HG03520 (cell line): ENCODE measurements around the gene ADCYAP1.
"Not testable (repeated sequence)": the region's sequence is repeated elsewhere in the genome, so short reads cannot be mapped to it uniquely, and the experiment has no call there.

Experiments
- ATAC-seq: cut with Tn5 transposase; IDR thresholded peaks from one replicate; pipeline ENCODE4 v1.9.1; 2021; ENCODE audit warnings: mild to moderate bottlenecking, moderate library complexity; ENCODE audit not compliant: unreplicated experiment

Gene ADCYAP1

GRCh38 chr18:904218-905090 is at the start of gene ADCYAP1:
TSS of gene ADCYAP1 (plus strand) at chr18:904871. CDS start at chr18:905387, 516 bp downstream.
- no peak for ATAC-seq

GRCh38 chr18:857986-858385 is 46.7 kb upstream of the ADCYAP1 start:
- no peak for ATAC-seq

- ATAC-seq, result peak; percentile 81
Measured at GRCh38 chr18:864872-865273, 39.8 kb upstream of the ADCYAP1 start.

DNA sequence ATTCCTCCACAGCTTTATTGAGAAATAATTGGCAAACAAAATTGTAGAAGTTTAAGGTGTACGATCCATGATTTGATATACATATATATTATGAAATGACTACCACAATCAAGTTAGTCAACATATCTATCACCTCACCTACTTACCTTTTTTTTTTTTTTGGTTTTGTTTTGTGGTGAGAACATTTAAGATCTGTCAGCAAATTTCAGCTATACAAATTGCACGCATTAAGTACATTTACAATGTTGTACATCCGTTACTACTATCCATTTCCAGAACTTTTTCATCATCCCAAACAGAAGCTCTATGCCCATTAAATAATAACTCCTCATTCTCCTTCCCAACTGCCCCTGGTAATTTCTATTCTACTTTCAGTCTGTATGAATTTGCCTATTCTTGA is 37.4 kb upstream of the ADCYAP1 start:
- no peak for ATAC-seq

DNA sequence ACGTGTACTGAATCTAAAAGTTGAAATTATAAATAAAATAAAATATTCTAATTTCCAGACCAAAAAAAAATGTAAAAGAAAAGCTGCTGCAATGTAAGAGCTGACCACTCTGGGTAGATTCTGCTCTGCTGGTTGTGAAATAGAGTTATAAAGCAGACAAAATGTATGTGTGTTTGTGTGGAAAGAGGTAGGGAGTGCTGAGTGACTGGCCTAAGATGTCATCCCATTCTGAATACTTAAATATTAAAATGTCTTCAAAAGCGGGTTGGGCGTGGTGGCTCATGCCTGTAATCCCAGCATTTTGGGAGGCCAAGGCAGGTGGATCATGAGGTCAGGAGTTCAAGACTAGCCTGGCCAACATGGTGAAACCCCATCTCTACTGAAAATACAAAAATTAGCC is 31.2 kb upstream of the ADCYAP1 start:
- not testable (repeated sequence) for ATAC-seq

GRCh38 chr18:875912-876311 is 28.8 kb upstream of the ADCYAP1 start:
- ATAC-seq, result no peak

- ATAC-seq, result no peak
Measured at GRCh38 chr18:877238-877637, 27.4 kb upstream of the ADCYAP1 start.

DNA sequence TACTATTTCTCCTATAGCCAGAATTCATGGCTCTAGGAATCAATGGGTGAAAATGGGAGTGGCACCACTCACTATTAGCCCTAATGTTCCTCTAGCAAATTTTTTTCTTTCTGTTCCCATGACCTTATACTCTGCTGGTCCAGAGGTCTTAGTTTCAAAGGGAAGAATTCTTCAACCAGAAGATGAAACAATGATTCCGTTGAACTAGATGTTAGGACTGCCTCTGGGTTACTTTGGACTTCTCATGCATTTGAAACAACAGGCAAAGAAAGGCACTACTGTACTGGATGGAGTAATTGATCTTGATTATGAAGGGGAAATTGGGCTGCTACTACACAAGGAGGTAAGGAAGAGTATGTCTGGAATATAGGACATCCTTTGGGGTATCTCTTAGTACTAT is 18.6 kb upstream of the ADCYAP1 start:
- no peak for ATAC-seq

DNA sequence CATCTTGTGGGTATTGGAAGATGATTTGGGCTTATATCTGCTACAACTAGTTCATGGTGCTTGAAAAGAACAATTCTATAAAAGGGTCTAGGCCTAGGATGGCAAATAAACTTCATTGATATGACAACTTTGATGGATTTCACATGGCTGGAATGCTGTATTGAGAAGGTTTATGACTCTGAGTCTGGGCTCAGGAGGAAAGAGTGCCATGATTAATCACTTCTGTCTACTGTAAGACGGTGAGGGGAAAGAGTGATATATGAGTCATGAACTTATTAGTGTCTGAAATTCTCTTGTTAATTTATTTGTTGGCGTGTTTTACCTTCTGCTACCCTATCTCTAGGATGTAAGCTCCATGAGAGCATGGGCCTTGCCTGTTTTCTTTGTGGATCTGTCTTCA is 17.0 kb upstream of the ADCYAP1 start:
- no peak for ATAC-seq

DNA sequence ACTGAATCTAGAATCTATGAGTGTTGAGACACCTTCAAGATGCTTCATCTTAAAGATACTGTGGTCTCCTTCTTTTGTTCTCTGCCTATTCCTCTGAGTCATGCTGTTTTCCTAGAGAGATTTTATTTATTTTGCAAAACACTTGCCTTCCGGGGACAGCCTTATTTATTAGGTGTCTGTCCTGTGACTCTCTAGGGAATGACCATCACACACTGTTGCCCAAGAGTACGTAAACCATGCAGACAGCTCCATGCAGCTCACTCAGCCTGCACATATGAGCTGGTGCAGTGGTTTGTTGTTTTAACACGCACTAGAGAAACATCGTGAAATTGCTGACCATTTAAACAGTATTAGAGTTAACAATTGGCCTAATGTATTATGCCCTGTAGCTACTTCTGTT is 12.4 kb upstream of the ADCYAP1 start:
- no peak for ATAC-seq

GRCh38 chr18:896315-896714 is 8.4 kb upstream of the ADCYAP1 start:
- ATAC-seq, result no peak

GRCh38 chr18:901761-902160 is 2.9 kb upstream of the ADCYAP1 start:
- no peak for ATAC-seq

GRCh38 chr18:902229-902628 is 2.4 kb upstream of the ADCYAP1 start:
- no peak for ATAC-seq

DNA sequence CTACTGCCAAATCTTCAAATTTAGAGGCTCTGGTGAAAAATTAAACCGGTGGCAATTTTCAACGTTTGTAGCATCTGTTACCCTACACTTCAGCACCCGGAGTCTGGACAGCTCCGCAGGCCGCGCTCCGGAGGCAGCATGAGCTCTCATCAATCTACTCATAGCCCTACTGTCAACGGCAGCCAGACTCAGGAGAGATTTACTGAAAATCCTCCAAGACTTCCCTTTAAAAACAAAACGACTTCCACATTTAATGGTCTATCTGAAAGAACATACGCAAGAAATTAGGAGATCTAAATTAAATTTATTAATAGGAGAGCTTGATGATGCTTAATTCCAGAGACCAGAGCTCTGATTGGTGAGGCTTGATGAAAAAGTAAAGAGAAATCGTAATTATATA is 970 bp upstream of the ADCYAP1 start:
- ATAC-seq, result no peak

DNA sequence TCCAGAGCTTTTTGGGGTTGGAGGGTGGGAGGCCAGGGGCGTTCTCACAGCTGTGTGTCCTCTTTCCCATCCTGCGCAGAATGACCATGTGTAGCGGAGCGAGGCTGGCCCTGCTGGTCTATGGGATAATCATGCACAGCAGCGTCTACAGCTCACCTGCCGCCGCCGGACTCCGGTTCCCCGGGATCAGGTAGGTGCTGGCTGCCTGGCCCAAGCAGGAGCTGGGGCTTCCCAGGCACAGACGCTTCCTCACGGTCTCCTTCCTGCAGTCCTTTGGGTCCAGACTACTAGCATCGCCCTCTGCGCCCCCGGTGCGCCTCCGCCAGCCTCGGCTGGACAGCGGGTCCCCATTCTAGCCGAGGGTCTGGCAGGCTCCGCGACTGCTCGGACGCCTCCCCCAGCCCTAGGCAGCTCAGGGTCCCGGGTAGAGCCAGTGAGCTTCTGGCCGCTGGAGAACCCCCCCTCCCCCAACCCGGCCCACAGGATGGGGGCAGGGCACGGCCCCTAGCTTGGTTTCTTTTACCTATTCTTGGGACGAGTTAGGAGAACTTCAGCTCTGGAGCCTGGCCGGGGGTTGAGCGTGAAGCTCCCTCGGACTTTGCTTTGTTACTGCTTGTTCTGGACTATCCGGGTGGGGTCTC is 756 bp downstream of the ADCYAP1 start:
- ATAC-seq, result no peak

DNA sequence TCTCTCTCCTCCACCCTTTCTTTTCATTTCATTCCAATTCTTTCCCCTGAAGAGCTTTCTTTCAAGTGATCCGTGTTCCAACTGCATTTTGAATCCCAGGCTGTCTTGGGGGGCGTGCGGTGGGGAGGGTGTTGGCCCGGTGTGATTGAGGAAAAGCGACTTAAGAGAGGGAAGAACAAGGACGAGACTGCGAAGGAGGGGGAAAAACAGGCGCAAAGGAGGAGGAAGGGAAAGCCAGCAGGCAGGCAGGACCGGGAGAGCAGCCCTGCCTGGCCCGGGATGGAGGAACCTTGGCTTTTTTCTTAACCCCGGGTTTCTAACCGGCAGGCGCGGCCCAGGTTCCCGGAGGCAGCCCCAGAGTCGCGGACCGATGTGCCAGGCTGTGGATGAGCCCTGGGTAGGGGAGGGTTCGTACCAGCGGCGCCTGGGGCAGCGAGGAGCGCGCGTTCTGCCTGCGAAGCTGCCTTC is 1.3 kb downstream of the ADCYAP1 start:
- ATAC-seq, result no peak

GRCh38 chr18:906416-907114 is 1.9 kb downstream of the ADCYAP1 start:
- ATAC-seq, result no peak

- no peak for ATAC-seq
Measured at GRCh38 chr18:907115-907884, 2.6 kb downstream of the ADCYAP1 start.

DNA sequence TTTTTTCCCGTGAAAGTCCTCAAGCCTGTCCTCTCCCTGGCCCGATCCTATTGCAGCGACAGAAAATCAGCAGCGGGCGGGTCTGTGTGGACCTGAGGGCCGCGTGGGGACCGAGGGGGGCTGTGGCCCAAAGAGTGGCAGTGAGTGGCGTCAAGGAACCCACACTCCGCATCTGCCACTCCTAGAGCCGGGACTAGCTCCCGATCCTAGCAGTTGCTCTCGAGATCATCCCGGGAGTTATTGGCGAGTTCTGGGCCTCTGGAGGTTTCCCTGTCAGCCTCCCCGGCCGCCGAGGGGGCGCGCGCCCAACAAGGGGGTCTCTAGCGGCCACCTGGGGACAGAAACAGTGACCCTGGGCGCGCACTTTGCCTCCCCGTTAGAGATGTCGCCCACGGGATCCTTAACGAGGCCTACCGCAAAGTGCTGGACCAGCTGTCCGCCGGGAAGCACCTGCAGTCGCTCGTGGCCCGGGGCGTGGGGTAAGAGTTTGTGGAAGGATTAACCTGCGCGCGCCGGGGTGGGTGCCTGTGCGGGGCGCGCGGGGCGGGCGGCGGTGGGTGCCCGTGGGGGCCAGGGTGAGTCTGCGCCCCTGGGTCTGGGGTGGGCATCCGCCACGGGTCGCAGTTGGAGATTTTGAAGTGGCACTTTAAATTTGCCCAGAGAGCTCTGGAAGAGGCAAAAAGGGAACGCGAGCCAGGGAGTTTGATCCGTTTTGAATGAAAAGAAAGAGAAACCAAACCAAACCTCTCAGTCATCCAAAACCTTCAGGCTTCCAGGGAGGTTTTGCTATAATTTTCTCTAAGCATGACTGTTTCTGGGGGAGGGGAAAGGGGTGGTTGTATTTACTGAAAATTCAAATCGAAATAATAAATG is 3.5 kb downstream of the ADCYAP1 start:
- ATAC-seq, result no peak
